ENCODE data around the gene UBR3. TPM values are rescaled to one million over a fixed set of nuclear protein-coding genes. Genes with fewer than 3 reads are reported as not detected.

Gene UBR3
- total and polyA plus RNA-seq, 2 of the 4 experiments (the other 2 are of a cell fraction): 10.0 to 33.9 TPM

- H3K23ac ChIP-seq (ENCODE audit: low read depth, low read length): no peak overlapping the region
- no peak overlapping the region for H2AK5ac ChIP-seq (ENCODE audit: low read depth, low read length)
- no peak overlapping the region for H2AFZ ChIP-seq (replicated peaks; ENCODE audit: low read length, poor library complexity)
- no peak overlapping the region for H2BK15ac ChIP-seq (ENCODE audit: low read depth, low read length)
- no peak overlapping the region for H3K4me2 ChIP-seq (ENCODE audit: low read depth, low read length)
- POLR2A ChIA-PET (ENCODE audit: unreplicated experiment): no interaction called here
- no peak overlapping the region for H3K27ac ChIP-seq (ENCODE audit: insufficient read depth, low read length)
- H3K18ac ChIP-seq (ENCODE audit: low read depth, low read length): no peak overlapping the region
- ATAC-seq (ENCODE audit: low read depth) (no peak), DNase-seq (no peak)
- H3K9ac ChIP-seq (ENCODE audit: low read depth, low read length): no peak overlapping the region
- intact Hi-C loops (cut with micrococcal nuclease) (no loop called here), in situ Hi-C loops (cut with MboI; ENCODE audit: low sequenced_read_pairs) (no loop called here), dilution Hi-C loops (cut with HindIII; ENCODE audit: low sequenced_read_pairs, unreplicated experiment) (no loop called here)
- no peak overlapping the region for H3K4me3 ChIP-seq (ENCODE audit: insufficient read depth, low read depth, low read length)
- H4K20me1 ChIP-seq (ENCODE audit: insufficient read depth, low read length): no peaks in the 10 kb centered on the region
- no peak overlapping the region for H3K56ac ChIP-seq (ENCODE audit: extremely low read depth, insufficient read depth, low read length)
- H2BK20ac ChIP-seq (ENCODE audit: low read depth, low read length): no peak overlapping the region
- H3K36me3 ChIP-seq (ENCODE audit: control insufficient read depth, insufficient read depth, low read length): peaks cover 7% of the 10 kb centered on the region
- CTCF ChIA-PET: no interaction called here
- no peak for TF ChIP-seq NFE2L2 (IDR thresholded peaks at IDR 0.05; ENCODE audit: low read depth, low read length)
- TF ChIP-seq ELK1 (IDR thresholded peaks at IDR 0.05; ENCODE audit: borderline replicate concordance, low read depth, low read length): no peak
- no peak for TF ChIP-seq CHD1 (IDR thresholded peaks at IDR 0.05; ENCODE audit: low read depth, low read length)
- H3K9me3 ChIP-seq (ENCODE audit: control insufficient read depth, insufficient read depth, low read length): no peaks in the 10 kb centered on the region
- H3K4ac ChIP-seq (ENCODE audit: low read depth, low read length): no peak overlapping the region
- no peaks in the 10 kb centered on the region for H3K4me1 ChIP-seq (ENCODE audit: control insufficient read depth, insufficient read depth, low read length)
- no peak overlapping the region for H2AK9ac ChIP-seq (replicated peaks; ENCODE audit: low read depth, low read length, poor library complexity)
- H2BK120ac ChIP-seq (ENCODE audit: low read depth, low read length): no peak overlapping the region
- no peak overlapping the region for H4K91ac ChIP-seq (ENCODE audit: insufficient read depth, low read depth, low read length)
- no TSS peak for BruUV-seq (replicated peaks)
- no peak overlapping the region for H3K14ac ChIP-seq (replicated peaks; ENCODE audit: low read depth, low read length)
- no peaks in the 10 kb centered on the region for H3K9me1 ChIP-seq (ENCODE audit: insufficient read depth, low read length)
- no CpG with 5 or more reads among the region's 7 CpGs for WGBS, 2 experiments (ENCODE audit: extremely low coverage in 2 of 2, insufficient read length in 1 of 2)
- H3K79me1 ChIP-seq (ENCODE audit: low read depth in 1 of 2, low read length in 2 of 2): no peaks in the 10 kb centered on the region
- no peak overlapping the region for H4K8ac ChIP-seq (ENCODE audit: low read depth in 2 of 2, low read length in 2 of 2)
- H4K5ac ChIP-seq (ENCODE audit: low read depth, low read length): no peak overlapping the region
- H3K27me3 ChIP-seq (ENCODE audit: control insufficient read depth, insufficient read depth, low read length): no peaks in the 10 kb centered on the region
- no peak overlapping the region for H2BK5ac ChIP-seq (ENCODE audit: low read depth, low read length, poor library complexity, severe bottlenecking)
Measured at GRCh38 chr2:170077830-170078569, 250.7 kb downstream of the UBR3 start.
